ENCODE results near the gene COL11A2.

DNA sequence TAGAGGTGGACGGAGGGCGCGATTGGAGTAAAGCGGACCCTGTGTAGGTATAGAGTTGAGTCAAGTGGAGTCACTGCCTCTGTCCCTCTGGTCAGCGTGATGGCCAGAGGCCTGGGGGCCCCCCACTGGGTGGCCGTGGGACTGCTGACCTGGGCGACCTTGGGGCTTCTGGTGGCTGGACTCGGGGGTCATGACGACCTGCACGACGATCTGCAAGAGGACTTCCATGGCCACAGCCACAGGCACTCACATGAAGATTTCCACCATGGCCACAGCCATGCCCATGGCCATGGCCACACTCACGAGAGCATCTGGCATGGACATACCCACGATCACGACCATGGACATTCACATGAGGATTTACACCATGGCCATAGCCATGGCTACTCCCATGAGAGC, 8.9 kb upstream of the COL11A2 start:
- no peak for TF ChIP-seq CEBPB (IDR thresholded peaks at IDR 0.05)
- TF ChIP-seq TAF1 (IDR thresholded peaks at IDR 0.05; ENCODE audit: low read depth), result no peak
- no peak for TF ChIP-seq YY1 (IDR thresholded peaks at IDR 0.05; ENCODE audit: low read depth)
- no peak for TF ChIP-seq EP300 (IDR thresholded peaks at IDR 0.05; ENCODE audit: borderline replicate concordance)
- no peak for TF ChIP-seq RAD21 (IDR thresholded peaks at IDR 0.05; ENCODE audit: low read depth)
- TF ChIP-seq MAX (IDR thresholded peaks at IDR 0.05), result no peak
